ENCODE results near the gene SLC5A11. TPM values are rescaled to one million over a fixed set of nuclear protein-coding genes. Genes with fewer than 3 reads are reported as not detected.

SLC5A11 gene
- total and polyA plus RNA-seq, 2 of the 13 experiments (the other 11 are each of a cell fraction or from before 2014, with no cell fraction given) = 1.2 to 3.3 TPM

DNA sequence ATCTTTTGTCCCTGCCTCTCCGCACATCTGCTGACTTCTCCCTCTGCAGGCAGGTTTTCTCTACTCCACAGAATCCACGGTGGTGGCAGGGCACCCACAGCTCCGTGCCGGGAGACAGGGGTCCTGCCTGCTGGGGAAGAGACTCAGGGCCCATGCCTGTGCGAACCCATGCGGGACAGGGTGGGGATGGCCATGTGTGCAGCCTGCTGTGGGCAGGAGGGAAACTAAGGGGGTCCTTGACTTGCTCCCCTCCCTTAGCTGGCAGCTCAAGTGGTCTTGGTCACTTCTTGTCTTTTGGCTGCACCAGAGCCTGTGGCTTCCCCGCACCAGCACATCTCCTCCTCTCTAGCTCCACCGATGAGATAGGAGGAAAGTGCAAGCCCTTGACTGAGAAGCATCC lies 69.8 kb downstream of the SLC5A11 start:
- H3K79me2 ChIP-seq (ENCODE audit: insufficient read depth, low read length) = no peaks in the 10 kb centered on the region
- H3K9ac ChIP-seq (ENCODE audit: insufficient read depth, low read depth, low read length) = no peak overlapping the region
- BruUV-seq (replicated peaks) = no TSS peak
- no peaks in the 10 kb centered on the region for H3K4me1 ChIP-seq (ENCODE audit: insufficient read depth, low read length)
- ChIA-PET CTCF (ENCODE audit: low intra/inter-chr PET ratio, low total read pairs) (no interaction called here), POLR2A (interaction anchor here (0.8 to 1.1 kb wide), 2 partner anchors 125 to 263 kb away, joined by 3 to 4 read pairs; no protein-coding TSS in a partner anchor)
- H3K9me3 ChIP-seq (ENCODE audit: low read length) = no peaks in the 10 kb centered on the region
- H3K36me3 ChIP-seq (replicated peaks in 1 of 2; ENCODE audit: control insufficient read depth in 1 of 2, insufficient read depth in 2 of 2, low read length in 2 of 2) = peaks cover 17 to 27% of the 10 kb centered on the region in 2 experiments; a peak in 4 of 5 replicates
- ATAC-seq = peak; percentile 45
- H3K27me3 ChIP-seq (ENCODE audit: control insufficient read depth in 1 of 2, insufficient read depth in 2 of 2, low read length in 2 of 2) = no peaks in the 10 kb centered on the region
- no peak overlapping the region for H3K4me2 ChIP-seq (ENCODE audit: low read depth, low read length)
- WGBS (ENCODE audit: low lambda C conversion rate) = 71% methylated on average over 5 of the region's 8 CpGs
- intact Hi-C loops (cut with micrococcal nuclease; ENCODE audit: unreplicated experiment) = no loop called here
- H3K4me3 ChIP-seq (replicated peaks in 1 of 3; ENCODE audit: insufficient read depth in 1 of 3, low read depth in 2 of 3, low read length in 3 of 3) = no peak overlapping the region
- DNase-seq (ENCODE audit: low spot score) = no peak
- in situ Hi-C loops (cut with HindIII; ENCODE audit: extremely low pct_ligation_motif_present, low pct_unique_long_range_greater_than_20kb) = no loop called here
- H4K20me1 ChIP-seq (ENCODE audit: insufficient read depth, low read length) = no peaks in the 10 kb centered on the region
- TF ChIP-seq RBM22 (optimal IDR thresholded peaks at IDR 0.05; ENCODE audit: low read length) (peak; percentile 55), POLR2G (IDR thresholded peaks at IDR 0.05; ENCODE audit: low read depth, low read length) (0 out of 2 replicates have a peak, but pooled peaks have one; percentile 12), AGO2 (optimal IDR thresholded peaks at IDR 0.05; ENCODE audit: low read depth, low read length) (peak; percentile 51), KDM2A (CRISPR knock-in tag; IDR thresholded peaks at IDR 0.05; ENCODE audit: borderline replicate concordance, low read depth) (0 out of 2 replicates have a peak, but pooled peaks have one; percentile 15), ZNF878 (CRISPR knock-in tag; IDR thresholded peaks at IDR 0.05) (no peak), KMT2B (CRISPR knock-in tag; IDR thresholded peaks at IDR 0.05) (no peak)
- TF ChIP-seq, protein P1, sequence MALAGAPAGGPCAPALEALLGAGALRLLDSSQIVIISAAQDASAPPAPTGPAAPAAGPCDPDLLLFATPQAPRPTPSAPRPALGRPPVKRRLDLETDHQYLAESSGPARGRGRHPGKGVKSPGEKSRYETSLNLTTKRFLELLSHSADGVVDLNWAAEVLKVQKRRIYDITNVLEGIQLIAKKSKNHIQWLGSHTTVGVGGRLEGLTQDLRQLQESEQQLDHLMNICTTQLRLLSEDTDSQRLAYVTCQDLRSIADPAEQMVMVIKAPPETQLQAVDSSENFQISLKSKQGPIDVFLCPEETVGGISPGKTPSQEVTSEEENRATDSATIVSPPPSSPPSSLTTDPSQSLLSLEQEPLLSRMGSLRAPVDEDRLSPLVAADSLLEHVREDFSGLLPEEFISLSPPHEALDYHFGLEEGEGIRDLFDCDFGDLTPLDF (CRISPR knock-in tag; IDR thresholded peaks at IDR 0.05) = no peak
- TF ChIP-seq, protein P2, sequence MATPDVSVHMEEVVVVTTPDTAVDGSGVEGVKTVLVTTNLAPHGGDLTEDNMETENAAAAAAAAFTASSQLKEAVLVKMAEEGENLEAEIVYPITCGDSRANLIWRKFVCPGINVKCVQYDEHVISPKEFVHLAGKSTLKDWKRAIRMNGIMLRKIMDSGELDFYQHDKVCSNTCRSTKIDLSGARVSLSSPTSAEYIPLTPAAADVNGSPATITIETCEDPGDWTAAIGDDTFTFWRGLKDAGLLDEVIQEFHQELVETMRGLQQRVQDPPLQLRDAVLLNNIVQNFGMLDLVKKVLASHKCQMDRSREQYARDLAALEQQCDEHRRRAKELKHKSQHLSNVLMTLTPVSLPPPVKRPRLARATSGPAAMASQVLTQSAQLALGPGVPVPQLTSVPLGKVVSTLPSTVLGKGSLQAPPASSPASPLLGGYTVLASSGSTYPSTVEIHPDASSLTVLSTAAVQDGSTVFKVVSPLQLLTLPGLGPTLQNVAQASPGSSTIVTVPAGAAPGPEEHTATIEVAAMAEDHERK (CRISPR knock-in tag; IDR thresholded peaks at IDR 0.05; ENCODE audit: low read depth) = no peak
- TF ChIP-seq, protein P3, sequence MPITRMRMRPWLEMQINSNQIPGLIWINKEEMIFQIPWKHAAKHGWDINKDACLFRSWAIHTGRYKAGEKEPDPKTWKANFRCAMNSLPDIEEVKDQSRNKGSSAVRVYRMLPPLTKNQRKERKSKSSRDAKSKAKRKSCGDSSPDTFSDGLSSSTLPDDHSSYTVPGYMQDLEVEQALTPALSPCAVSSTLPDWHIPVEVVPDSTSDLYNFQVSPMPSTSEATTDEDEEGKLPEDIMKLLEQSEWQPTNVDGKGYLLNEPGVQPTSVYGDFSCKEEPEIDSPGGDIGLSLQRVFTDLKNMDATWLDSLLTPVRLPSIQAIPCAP (CRISPR knock-in tag; IDR thresholded peaks at IDR 0.05; ENCODE audit: low read depth) = no peak
- TF ChIP-seq, protein P4, sequence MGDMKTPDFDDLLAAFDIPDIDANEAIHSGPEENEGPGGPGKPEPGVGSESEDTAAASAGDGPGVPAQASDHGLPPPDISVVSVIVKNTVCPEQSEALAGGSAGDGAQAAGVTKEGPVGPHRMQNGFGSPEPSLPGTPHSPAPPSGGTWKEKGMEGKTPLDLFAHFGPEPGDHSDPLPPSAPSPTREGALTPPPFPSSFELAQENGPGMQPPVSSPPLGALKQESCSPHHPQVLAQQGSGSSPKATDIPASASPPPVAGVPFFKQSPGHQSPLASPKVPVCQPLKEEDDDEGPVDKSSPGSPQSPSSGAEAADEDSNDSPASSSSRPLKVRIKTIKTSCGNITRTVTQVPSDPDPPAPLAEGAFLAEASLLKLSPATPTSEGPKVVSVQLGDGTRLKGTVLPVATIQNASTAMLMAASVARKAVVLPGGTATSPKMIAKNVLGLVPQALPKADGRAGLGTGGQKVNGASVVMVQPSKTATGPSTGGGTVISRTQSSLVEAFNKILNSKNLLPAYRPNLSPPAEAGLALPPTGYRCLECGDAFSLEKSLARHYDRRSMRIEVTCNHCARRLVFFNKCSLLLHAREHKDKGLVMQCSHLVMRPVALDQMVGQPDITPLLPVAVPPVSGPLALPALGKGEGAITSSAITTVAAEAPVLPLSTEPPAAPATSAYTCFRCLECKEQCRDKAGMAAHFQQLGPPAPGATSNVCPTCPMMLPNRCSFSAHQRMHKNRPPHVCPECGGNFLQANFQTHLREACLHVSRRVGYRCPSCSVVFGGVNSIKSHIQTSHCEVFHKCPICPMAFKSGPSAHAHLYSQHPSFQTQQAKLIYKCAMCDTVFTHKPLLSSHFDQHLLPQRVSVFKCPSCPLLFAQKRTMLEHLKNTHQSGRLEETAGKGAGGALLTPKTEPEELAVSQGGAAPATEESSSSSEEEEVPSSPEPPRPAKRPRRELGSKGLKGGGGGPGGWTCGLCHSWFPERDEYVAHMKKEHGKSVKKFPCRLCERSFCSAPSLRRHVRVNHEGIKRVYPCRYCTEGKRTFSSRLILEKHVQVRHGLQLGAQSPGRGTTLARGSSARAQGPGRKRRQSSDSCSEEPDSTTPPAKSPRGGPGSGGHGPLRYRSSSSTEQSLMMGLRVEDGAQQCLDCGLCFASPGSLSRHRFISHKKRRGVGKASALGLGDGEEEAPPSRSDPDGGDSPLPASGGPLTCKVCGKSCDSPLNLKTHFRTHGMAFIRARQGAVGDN (CRISPR knock-in tag; IDR thresholded peaks at IDR 0.05) = 0 out of 2 replicates have a peak, but pooled peaks have one; percentile 14
- no peak overlapping the region for H2AFZ ChIP-seq (ENCODE audit: low read length)
- no peak overlapping the region for H3K27ac ChIP-seq (ENCODE audit: extremely low read length, insufficient read depth, low read length)
- FAIRE-seq = no peak

All from HepG2 (cell line).